Endometrium (tissue), 2 donors: ENCODE measurements around the gene PDHA1.

Source experiments
- FAIRE-seq: peaks from 2 replicates; lab custom pipeline; 2012; peaks lifted over from hg19 to GRCh38; lab: Jason Lieb, UNC
- donor health status: control.
- donor health status: control.

PDHA1 gene

GRCh38 chrX:19377799-19378198 lies 34.1 kb downstream of the PDHA1 start:
- no peak for FAIRE-seq

- FAIRE-seq = no peak
Observed at GRCh38 chrX:19381326-19381725, 37.6 kb downstream of the PDHA1 start.

- no peak for FAIRE-seq
Observed at GRCh38 chrX:19382555-19383145, 38.9 kb downstream of the PDHA1 start.

GRCh38 chrX:19386679-19387078 lies 43.0 kb downstream of the PDHA1 start:
- FAIRE-seq = no peak

- no peak for FAIRE-seq
Observed at GRCh38 chrX:19388064-19388679, 44.4 kb downstream of the PDHA1 start.

GRCh38 chrX:19388741-19389140 lies 45.0 kb downstream of the PDHA1 start:
- FAIRE-seq = no peak

GRCh38 chrX:19389227-19389845 lies 45.6 kb downstream of the PDHA1 start:
- no peak for FAIRE-seq

GRCh38 chrX:19392078-19392477 lies 48.4 kb downstream of the PDHA1 start:
- no peak for FAIRE-seq

GRCh38 chrX:19392703-19393102 lies 49.0 kb downstream of the PDHA1 start:
- FAIRE-seq = no peak

GRCh38 chrX:19403696-19404095 lies 60.0 kb downstream of the PDHA1 start:
- FAIRE-seq = no peak

- FAIRE-seq = no peak
Observed at GRCh38 chrX:19410259-19410658, 66.5 kb downstream of the PDHA1 start.
